MG63 (cell line): ENCODE results near the gene NHLH1. TPM values are rescaled to one million over a fixed set of nuclear protein-coding genes. Genes with fewer than 3 reads are reported as not detected.

Experiments used
- DNase-seq: peaks from one replicate; pipeline ENCODE4 v3.0.0-alpha.2; 2020
- H3K27me3 ChIP-seq: fragments of 250-450 bp; sonication (Bioruptor Pico); 2 replicates; pipeline ENCODE4 v1.5.1; 2020; ENCODE audit warnings: mild to moderate bottlenecking, moderate library complexity
- H3K36me3 ChIP-seq: fragments of 250-450 bp; sonication (Bioruptor Pico); 2 replicates; pipeline ENCODE4 v1.5.1; 2020; ENCODE audit warnings: mild to moderate bottlenecking, moderate library complexity
- H3K4me3 ChIP-seq: fragments of 250-450 bp; sonication (Bioruptor Pico); 2 replicates; pipeline ENCODE4 v1.5.1; 2020; ENCODE audit warnings: mild to moderate bottlenecking, moderate library complexity
- H3K9me3 ChIP-seq: fragments of 250-450 bp; sonication (Bioruptor Pico); 2 replicates; pipeline ENCODE4 v1.5.1; 2020; ENCODE audit warnings: mild to moderate bottlenecking, moderate library complexity
- total RNA-seq: library from RNA; depleted of rRNA; stranded (reverse); fragments of >200 nt; shearing (Covaris generic); gene quantifications from 2 replicates; pipeline ENCODE4 v1.2.3, GENCODE V29; 2014; ENCODE audit warnings: low replicate concordance; rRNA removed

The NHLH1 gene
- not detected in 2 replicates for total RNA-seq

DNA sequence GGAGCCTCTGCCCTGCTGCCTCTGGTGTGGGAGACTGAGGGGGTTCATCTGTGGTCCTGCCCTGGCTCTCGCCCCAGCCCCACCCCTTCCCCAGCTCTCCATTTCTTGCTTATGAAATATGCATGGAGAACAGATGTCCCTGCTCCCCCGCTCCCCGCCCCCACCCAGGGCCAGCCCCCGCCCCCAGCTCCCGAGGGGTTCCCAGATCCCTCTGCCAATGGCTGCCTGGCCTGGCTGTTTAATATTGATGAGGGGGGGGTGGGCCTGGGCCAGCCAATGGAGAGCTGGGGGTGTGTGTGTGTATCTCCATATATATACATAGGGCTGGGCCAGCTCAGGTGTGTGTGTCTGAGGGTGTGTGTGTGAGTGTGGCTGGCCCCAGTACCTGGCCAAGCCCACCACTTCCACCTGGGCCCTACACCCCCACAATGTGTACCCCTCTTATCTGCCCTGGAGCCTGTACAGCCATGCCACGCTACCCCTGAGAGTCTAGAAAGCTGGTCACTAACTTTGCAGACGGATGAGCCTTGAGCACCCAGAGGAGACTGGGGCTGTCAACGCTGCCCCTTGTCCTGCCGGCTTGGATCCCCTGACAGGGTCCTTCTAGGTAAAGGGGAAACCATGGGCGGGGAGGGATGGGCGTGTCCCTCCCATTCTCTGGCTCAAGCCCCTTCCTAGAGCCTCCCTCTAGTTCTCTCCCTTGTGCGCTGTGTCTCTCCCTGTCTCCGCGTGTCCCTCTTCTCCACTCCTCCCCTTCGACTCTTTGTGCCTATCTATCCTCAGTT is at the start of gene NHLH1:
Gene NHLH1 (plus strand): TSS at position 341 of the 785 bp plus-strand sequence. CDS start 3,661 bp downstream, outside the sequence.
- H3K4me3 ChIP-seq, result no peak within 1 kb of the TSS
- no peaks in the 10 kb centered on the region for H3K27me3 ChIP-seq
- no peaks in the 10 kb centered on the region for H3K36me3 ChIP-seq
- no peaks in the 10 kb centered on the region for H3K9me3 ChIP-seq
- DNase-seq, result no peak

DNA sequence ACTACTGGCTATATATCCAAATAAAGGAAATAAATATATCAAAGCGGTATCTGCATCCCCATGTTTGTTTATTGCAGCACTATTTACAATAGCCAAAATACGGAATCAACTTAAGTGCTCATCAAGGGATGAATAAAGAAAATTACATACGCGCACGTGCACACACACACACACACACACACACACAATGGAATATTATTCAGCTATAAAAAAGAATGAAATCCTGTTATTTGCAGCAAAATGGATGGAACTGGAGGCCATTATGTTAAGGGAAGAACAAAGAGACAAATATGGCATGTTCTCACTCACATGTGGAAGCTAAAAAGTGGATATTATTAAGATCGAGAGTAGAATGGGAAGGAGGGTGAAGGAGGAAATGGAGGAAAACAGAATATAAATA is 44.0 kb upstream of the NHLH1 start:
- no peak for DNase-seq
- H3K4me3 ChIP-seq, result no peak overlapping the region
- no peaks in the 10 kb centered on the region; the same call in 1 of the 2 replicates for H3K9me3 ChIP-seq
- peaks cover 90% of the 10 kb centered on the region for H3K36me3 ChIP-seq
- H3K27me3 ChIP-seq, result no peaks in the 10 kb centered on the region

DNA sequence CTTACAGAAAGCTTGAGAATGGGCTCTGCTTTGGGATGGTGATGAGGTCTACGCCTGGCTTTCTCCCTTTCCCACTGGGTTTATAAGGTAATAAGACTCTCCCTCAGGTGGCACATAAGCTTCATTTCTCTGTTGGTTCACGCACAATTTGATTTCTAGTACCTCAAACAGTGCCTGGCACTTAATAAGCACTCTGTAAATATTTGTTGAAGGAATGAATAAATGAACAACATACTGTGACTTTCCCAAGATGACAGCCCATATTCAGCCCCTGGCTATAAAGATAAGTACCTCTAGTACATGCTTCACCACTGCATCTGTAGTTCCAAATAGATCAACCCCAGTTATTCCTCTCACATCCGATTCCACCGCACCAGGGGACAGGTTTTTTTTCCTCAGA is 41.6 kb upstream of the NHLH1 start:
- Histone ChIP-seq H3K36me3 (peaks cover 92% of the 10 kb centered on the region), H3K9me3 (no peaks in the 10 kb centered on the region), H3K27me3 (no peaks in the 10 kb centered on the region), H3K4me3 (no peak overlapping the region)
- no peak for DNase-seq

GRCh38 chr1:160326418-160326817 is 40.5 kb upstream of the NHLH1 start:
- Histone ChIP-seq H3K36me3 (peaks cover 96% of the 10 kb centered on the region), H3K4me3 (no peak overlapping the region), H3K27me3 (no peaks in the 10 kb centered on the region)

DNA sequence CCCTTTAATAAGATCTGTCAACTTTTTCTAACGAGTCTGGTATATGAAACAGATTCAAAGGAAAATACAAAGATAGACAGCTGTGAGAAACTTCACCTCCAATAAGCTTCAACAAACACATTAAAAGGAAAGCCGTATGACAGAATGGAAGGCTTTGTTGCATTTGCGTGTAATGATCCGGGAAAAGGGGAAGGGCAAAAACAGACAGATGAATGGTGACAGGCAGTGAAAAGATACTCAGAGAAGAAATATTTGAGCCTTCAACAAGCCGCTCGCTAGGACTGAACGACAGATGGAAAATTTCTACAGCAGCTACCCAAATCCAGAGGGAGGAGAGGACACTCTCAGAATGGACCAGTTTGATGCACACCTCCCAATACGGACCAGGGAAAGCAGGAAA is 38.7 kb upstream of the NHLH1 start:
- Histone ChIP-seq H3K4me3 (no peak overlapping the region), H3K27me3 (no peaks in the 10 kb centered on the region), H3K36me3 (peaks cover 96% of the 10 kb centered on the region), H3K9me3 (no peaks in the 10 kb centered on the region)
- no peak for DNase-seq

More at GRCh38 chr1:160326418-160326817, 40.5 kb upstream of the NHLH1 start:
- no peaks in the 10 kb centered on the region for H3K9me3 ChIP-seq
- no peak for DNase-seq

DNA sequence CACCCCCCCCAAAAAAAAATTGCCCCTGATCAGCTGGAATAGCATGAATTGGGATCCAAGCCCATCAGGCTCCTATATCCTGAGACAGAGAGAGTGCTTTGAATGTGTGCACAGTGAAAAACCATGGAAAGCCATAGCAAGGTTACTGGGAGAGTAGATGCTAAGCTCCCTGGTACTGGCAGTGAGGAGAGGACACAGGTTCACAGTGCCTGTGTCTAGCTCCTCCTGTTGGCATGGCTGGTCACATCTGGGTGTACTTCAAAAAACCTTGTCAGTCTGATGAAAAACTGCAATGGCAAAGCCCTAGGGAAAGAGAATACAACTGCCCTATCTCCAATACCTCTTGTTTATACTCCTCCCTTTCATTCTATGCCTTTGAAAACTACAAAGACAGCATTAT is 36.8 kb upstream of the NHLH1 start:
- Histone ChIP-seq H3K4me3 (no peak overlapping the region), H3K27me3 (no peaks in the 10 kb centered on the region), H3K9me3 (no peaks in the 10 kb centered on the region), H3K36me3 (peaks cover 98% of the 10 kb centered on the region)
- no peak for DNase-seq

DNA sequence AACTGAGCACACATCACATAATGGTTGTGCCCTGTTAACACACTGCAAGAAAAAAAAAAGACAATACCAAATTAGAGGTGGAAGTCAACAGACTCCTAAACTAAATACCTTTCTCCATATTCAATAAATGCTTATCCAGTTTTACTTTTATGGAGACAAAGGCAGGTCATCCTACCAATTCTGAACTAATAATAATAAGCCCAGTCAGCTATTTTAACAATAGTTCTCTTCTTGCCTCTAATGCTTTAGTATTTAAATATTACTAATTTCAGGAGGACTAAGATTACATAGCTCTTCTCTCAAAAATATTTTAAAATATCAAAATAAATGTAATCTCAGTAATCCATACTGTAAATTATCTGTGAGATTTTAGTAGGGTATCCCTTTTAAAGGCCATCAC is 34.4 kb upstream of the NHLH1 start:
- Histone ChIP-seq H3K4me3 (no peak overlapping the region), H3K27me3 (no peaks in the 10 kb centered on the region), H3K9me3 (no peaks in the 10 kb centered on the region), H3K36me3 (peaks cover 89% of the 10 kb centered on the region)
- DNase-seq, result no peak

DNA sequence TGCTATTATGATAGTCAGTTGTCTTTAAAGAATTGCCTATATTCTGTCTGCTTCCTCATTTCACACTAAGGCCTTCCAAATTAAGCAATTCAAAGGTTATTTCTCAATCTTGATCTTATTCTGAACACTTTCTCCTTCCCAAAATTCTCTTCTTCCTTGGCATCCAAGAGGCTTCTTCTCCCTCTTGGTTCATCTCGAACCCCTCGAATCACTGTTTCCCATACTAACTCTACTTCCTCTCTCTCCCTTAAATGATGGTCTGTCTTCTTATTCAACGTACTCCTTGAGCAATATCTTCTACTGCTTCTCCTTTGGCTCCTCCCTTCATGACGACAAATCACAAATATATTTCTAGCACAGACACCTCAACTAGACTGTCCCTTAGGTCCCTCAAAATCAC is 28.3 kb upstream of the NHLH1 start:
- H3K36me3 ChIP-seq, result peaks cover 69% of the 10 kb centered on the region
- no peaks in the 10 kb centered on the region for H3K27me3 ChIP-seq
- H3K4me3 ChIP-seq, result no peak overlapping the region
- no peaks in the 10 kb centered on the region for H3K9me3 ChIP-seq
- DNase-seq, result no peak

- Histone ChIP-seq H3K27me3 (no peaks in the 10 kb centered on the region), H3K4me3 (no peak overlapping the region), H3K9me3 (no peaks in the 10 kb centered on the region), H3K36me3 (peaks cover 60% of the 10 kb centered on the region)
- DNase-seq, result no peak
Measured at GRCh38 chr1:160340146-160340545, 26.7 kb upstream of the NHLH1 start.

- H3K4me3 ChIP-seq, result no peak overlapping the region
- H3K9me3 ChIP-seq, result no peaks in the 10 kb centered on the region
- no peaks in the 10 kb centered on the region for H3K27me3 ChIP-seq
- DNase-seq, result no peak
- H3K36me3 ChIP-seq, result peaks cover 60% of the 10 kb centered on the region
Measured at GRCh38 chr1:160340866-160341265, 26.0 kb upstream of the NHLH1 start.

DNA sequence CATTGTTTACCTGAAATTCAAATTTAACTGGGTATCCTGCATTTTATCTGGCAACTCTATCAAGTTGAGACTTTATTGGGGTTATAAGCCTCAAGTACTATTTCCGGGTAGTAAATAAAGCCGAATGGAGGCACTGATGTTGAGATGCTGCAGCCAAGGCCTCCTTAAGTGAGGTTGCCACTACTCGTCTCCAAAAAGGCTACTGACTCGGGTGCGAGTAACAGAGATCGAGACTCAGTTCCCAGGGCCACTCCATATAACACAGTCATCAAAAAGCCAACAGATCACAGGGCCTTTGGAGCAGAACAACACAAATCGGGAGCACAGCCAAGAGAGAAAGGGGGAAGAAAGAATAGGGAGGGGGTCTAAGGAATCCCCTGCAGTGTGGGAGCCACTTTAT is 24.3 kb upstream of the NHLH1 start:
- Histone ChIP-seq H3K9me3 (no peaks in the 10 kb centered on the region), H3K4me3 (peak overlapping the region; percentile 95), H3K36me3 (peaks cover 66% of the 10 kb centered on the region), H3K27me3 (no peaks in the 10 kb centered on the region)
- DNase-seq, result no peak

DNA sequence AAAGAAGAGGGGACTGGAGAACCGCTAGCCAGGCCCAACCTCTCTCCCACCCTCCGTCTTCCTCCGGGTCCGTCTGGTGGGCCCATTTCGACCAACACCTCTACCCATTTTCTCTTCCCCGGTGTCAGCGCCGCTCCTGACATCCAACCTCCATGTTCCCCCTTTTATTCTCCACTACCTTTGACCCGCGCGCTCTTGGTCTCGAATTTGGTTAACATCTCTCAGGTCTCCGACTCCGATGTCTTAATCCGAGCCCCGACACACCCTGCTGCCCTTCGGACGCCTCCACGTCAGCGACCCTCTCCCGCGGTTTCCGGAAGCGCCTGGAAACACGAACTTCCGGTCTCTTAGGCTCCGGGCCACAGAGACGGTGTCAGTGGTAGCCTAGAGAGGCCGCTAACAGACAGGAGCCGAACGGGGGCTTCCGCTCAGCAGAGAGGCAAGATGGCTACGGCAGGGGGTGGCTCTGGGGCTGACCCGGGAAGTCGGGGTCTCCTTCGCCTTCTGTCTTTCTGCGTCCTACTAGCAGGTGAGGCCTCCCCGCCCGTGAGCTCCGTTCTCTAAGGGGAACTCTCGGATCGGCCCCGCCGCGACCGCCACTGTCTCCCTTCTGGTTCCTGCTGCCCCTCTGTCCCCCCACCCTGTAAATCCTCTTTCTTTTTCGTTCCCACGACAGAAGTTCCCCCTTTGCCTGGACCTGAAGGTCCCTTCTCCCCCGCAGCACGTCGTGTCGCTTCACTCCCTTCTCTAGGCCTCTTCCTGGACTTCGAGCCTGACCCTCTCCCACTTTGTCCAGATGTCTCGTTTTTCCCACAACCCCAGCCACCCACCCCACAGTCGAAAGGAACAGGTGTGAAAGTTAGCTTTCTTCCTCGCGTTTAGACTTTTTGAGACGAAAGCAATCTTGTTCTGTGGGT is 23.7 kb upstream of the NHLH1 start, which contains the start of the genes COPA and NCSTN:
Gene COPA (minus strand): TSS at position 298 of the 917 bp plus-strand sequence. CDS start 80 bp downstream, at position 218.
Gene NCSTN (plus strand): TSS at position 431 of the 917 bp plus-strand sequence. CDS start 14 bp downstream, at position 445.
- Histone ChIP-seq H3K9me3 (no peaks in the 10 kb centered on the region), H3K36me3 (peaks cover 64% of the 10 kb centered on the region), H3K4me3 (peak within 1 kb of the TSS; percentile 95), H3K27me3 (no peaks in the 10 kb centered on the region)
- DNase-seq, result peak; percentile 96

GRCh38 chr1:160344241-160344640 is 22.6 kb upstream of the NHLH1 start:
- peaks cover 64% of the 10 kb centered on the region for H3K36me3 ChIP-seq
- H3K9me3 ChIP-seq, result no peaks in the 10 kb centered on the region
- DNase-seq, result no peak
- H3K4me3 ChIP-seq, result peak overlapping the region; percentile 95
- no peaks in the 10 kb centered on the region for H3K27me3 ChIP-seq

DNA sequence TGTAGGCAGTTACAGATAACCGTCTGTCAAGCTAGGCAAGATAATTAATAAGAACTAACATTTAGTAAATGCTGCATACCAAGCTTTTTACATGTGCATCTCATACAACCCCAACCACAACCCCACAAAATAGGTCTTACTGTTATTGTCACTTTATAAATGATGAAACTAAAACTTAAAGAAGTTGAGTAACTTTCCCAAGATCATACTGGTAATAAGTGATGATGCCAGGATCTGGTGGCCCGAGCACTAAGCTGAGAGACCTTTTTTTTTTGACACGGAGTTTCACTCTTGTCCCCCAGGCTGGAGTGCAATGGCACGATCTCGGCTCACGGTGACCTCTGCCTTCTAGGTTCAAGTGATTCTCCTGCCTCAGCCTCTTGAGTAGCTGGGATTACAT is 21.9 kb upstream of the NHLH1 start:
- Histone ChIP-seq H3K9me3 (no peaks in the 10 kb centered on the region), H3K27me3 (no peaks in the 10 kb centered on the region), H3K36me3 (peaks cover 64% of the 10 kb centered on the region), H3K4me3 (no peak overlapping the region)
- no peak for DNase-seq

DNA sequence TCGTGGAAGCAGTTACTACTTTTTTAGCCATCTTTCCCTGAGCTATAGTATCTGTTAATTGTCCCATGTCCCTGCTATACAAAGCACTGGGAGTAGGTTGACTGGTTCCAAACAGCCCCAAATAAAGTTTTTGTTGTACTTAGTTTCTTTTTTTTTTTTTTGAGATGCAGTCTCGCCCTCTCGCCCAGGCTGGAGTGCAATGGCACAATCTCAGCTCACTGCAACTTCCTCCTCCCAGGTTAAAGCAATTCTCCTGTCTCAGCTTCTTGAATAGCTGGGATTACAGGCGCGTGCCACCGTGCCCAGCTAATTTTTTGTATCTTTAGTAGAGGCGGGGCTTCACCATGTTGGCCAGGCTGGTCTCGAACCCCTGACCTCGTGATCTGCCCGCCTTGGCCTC is 20.4 kb upstream of the NHLH1 start:
- Histone ChIP-seq H3K27me3 (no peaks in the 10 kb centered on the region), H3K4me3 (no peak overlapping the region), H3K36me3 (peaks cover 70% of the 10 kb centered on the region), H3K9me3 (no peaks in the 10 kb centered on the region)
- DNase-seq, result no peak

GRCh38 chr1:160346958-160347357 is 19.9 kb upstream of the NHLH1 start:
- no peak for DNase-seq
- Histone ChIP-seq H3K36me3 (peaks cover 70% of the 10 kb centered on the region), H3K27me3 (no peaks in the 10 kb centered on the region), H3K9me3 (no peaks in the 10 kb centered on the region), H3K4me3 (no peak overlapping the region)

DNA sequence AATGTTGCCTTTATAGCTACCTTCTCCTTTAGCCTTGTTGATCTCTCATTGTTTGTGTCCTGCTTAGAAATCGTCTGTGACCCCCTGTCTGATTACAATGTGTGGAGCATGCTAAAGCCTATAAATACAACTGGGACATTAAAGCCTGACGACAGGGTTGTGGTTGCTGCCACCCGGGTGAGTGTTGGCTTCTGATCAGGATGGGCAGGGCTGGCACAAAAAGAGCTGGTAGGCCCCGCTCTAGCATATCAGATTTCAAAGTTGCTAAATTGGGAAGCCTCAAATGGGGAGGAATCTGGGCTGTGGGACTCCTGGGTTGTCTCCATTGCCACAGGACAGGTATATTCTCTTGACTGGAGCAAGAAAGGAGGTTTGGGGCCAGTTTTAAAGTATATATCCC is 15.2 kb upstream of the NHLH1 start:
- Histone ChIP-seq H3K27me3 (no peaks in the 10 kb centered on the region), H3K36me3 (peaks cover 90% of the 10 kb centered on the region), H3K9me3 (no peaks in the 10 kb centered on the region), H3K4me3 (no peak overlapping the region)
- DNase-seq, result no peak
